NCI-H1930 (cell line): ENCODE results near the gene GAS7.

Experiments
- DNase-seq, 2 experiments: peaks; one replicate each; lab custom pipeline; 2025; lab: John Stamatoyannopoulos, UW

GAS7 gene

GRCh38 chr17:10046786-10047785, 151.3 kb downstream of the GAS7 start:
- DNase-seq = no peak

- no peak for DNase-seq
Observed at GRCh38 chr17:10045871-10046658, 152.3 kb downstream of the GAS7 start.

- no peak for DNase-seq
Observed at GRCh38 chr17:10042589-10043244, 155.7 kb downstream of the GAS7 start.

GRCh38 chr17:10041916-10042588, 156.4 kb downstream of the GAS7 start:
- DNase-seq = no peak

- DNase-seq = no peak
Observed at GRCh38 chr17:10041287-10041612, 157.2 kb downstream of the GAS7 start.

GRCh38 chr17:10036511-10037061, 161.8 kb downstream of the GAS7 start:
- DNase-seq = no peak

GRCh38 chr17:10035885-10036284, 162.5 kb downstream of the GAS7 start:
- DNase-seq = no peak

GRCh38 chr17:10034719-10035475, 163.5 kb downstream of the GAS7 start:
- no peak for DNase-seq

- no peak for DNase-seq
Observed at GRCh38 chr17:10033959-10034358, 164.4 kb downstream of the GAS7 start.

GRCh38 chr17:10033449-10033848, 165.0 kb downstream of the GAS7 start:
- DNase-seq = no peak

- no peak for DNase-seq
Observed at GRCh38 chr17:10032118-10032852, 166.1 kb downstream of the GAS7 start.

- DNase-seq = no peak
Observed at GRCh38 chr17:10031606-10032005, 166.8 kb downstream of the GAS7 start.

- DNase-seq = no peak
Observed at GRCh38 chr17:10031127-10031526, 167.3 kb downstream of the GAS7 start.

GRCh38 chr17:10029129-10029528, 169.3 kb downstream of the GAS7 start:
- DNase-seq = no peak

- DNase-seq = no peak
Observed at GRCh38 chr17:10025976-10026901, 172.2 kb downstream of the GAS7 start.

GRCh38 chr17:10025224-10025623, 173.2 kb downstream of the GAS7 start:
- DNase-seq = no peak

- no peak for DNase-seq
Observed at GRCh38 chr17:10022416-10022815, 176.0 kb downstream of the GAS7 start.

GRCh38 chr17:10021272-10021984, 177.0 kb downstream of the GAS7 start:
- DNase-seq = no peak
